ENCODE data around the gene DOCK2. TPM values are rescaled to one million over a fixed set of nuclear protein-coding genes. Genes with fewer than 3 reads are reported as not detected.

DOCK2 gene
- total RNA-seq, 2 donors from 2014 or later: 32.1 to 40.3 TPM

- no peaks in the 10 kb centered on the region for H3K27me3 ChIP-seq (replicated peaks; ENCODE audit: insufficient read depth)
- H3K4me3 ChIP-seq: no peak overlapping the region
- no peaks in the 10 kb centered on the region for H3K9me3 ChIP-seq
- no peak for TF ChIP-seq CTCF (IDR thresholded peaks at IDR 0.05)
- no peak for DNase-seq (ENCODE audit: low spot score)
- H3K36me3 ChIP-seq: no peaks in the 10 kb centered on the region
- no peak overlapping the region for H3K27ac ChIP-seq
- H3K4me1 ChIP-seq (ENCODE audit: control insufficient read depth in 1 of 2, low read depth in 2 of 2): no peaks in the 10 kb centered on the region
- ATAC-seq (ENCODE audit: insufficient number of reproducible peaks, low FRiP score, low read depth): no peak
Observed at GRCh38 chr5:170109059-170110031, 472.3 kb downstream of the DOCK2 start.

DNA sequence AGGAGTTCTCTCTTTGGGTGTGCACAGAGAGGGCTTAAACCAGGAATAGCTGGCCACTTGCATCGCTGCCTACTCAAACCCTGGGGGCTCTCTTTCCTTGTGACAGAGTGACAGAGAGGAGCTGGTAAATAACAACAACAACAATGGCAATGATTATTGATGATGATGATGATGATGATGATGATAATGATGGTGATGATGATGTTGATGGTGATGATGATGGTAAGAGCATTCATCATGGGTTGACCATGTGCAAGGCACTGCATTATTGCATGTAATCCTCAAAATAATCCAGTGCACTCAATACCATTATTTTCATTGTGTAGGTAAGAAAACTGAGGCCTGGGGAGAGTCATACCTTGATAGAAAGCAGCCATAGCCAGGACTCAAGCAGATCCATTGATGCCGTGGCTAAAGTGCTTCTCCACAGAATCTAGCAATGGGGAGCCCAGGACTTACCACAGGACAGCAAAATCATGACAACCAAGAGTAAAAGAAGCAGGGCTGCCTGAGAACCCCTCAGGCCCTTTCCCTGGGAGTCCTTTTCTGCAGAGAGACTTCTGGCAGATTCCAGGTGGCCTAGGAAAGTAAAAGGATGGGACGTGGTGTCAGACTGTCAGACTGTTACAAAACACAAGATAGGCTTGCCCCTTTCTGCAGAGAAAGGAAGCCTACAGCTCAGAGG, 473.5 kb downstream of the DOCK2 start:
- Histone ChIP-seq H3K4me3 (no peak overlapping the region), H3K27ac (no peak overlapping the region), H3K36me3 (no peaks in the 10 kb centered on the region), H3K27me3 (replicated peaks; ENCODE audit: insufficient read depth) (no peaks in the 10 kb centered on the region), H3K4me1 (ENCODE audit: control insufficient read depth in 1 of 2, low read depth in 2 of 2) (no peaks in the 10 kb centered on the region), H3K9me3 (no peaks in the 10 kb centered on the region)
- DNase-seq (ENCODE audit: low spot score): no peak
- no peak for ATAC-seq (ENCODE audit: insufficient number of reproducible peaks, low FRiP score, low read depth)
- TF ChIP-seq CTCF (IDR thresholded peaks at IDR 0.05): no peak

DNA sequence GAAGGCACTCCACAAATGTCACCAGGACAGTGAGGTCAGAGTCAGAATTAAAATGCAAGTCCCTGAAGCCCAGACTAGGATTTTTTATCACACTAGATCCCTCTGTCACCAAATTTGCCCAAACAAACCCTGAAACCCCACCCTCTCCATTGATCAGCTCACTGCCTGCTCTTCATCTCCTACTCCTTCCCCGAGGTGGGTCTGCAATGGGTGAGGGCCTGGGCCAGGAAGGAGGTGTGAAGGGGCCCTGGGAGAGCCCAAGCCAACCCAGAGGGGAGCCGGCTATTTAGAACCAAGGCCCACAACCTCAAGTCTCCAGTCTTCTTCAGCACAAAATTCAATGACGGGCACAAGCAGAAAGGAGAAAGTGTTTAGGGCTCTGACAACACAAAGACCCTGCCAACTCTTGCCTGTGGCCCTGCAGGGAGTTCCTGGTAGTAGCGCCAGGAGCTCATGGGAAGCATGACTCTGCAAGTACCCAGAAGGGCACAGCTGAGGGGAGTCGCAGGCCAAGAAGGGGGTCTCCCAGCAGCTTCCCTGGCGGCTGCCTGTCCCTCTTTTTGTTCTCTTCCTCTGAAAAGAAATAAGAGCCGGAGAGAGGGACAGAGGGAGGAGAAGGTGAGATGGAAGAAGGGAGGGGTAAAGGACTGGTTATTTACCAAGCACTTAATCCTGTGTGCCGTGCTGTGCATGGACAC, 474.2 kb downstream of the DOCK2 start:
- Histone ChIP-seq H3K36me3 (no peaks in the 10 kb centered on the region), H3K27ac (no peak overlapping the region), H3K27me3 (replicated peaks; ENCODE audit: insufficient read depth) (no peaks in the 10 kb centered on the region), H3K9me3 (no peaks in the 10 kb centered on the region), H3K4me1 (ENCODE audit: control insufficient read depth in 1 of 2, low read depth in 2 of 2) (no peaks in the 10 kb centered on the region), H3K4me3 (no peak overlapping the region)
- no peak for TF ChIP-seq CTCF (IDR thresholded peaks at IDR 0.05)
- DNase-seq (ENCODE audit: low spot score) (no peak), ATAC-seq (ENCODE audit: insufficient number of reproducible peaks, low FRiP score, low read depth) (no peak)

DNA sequence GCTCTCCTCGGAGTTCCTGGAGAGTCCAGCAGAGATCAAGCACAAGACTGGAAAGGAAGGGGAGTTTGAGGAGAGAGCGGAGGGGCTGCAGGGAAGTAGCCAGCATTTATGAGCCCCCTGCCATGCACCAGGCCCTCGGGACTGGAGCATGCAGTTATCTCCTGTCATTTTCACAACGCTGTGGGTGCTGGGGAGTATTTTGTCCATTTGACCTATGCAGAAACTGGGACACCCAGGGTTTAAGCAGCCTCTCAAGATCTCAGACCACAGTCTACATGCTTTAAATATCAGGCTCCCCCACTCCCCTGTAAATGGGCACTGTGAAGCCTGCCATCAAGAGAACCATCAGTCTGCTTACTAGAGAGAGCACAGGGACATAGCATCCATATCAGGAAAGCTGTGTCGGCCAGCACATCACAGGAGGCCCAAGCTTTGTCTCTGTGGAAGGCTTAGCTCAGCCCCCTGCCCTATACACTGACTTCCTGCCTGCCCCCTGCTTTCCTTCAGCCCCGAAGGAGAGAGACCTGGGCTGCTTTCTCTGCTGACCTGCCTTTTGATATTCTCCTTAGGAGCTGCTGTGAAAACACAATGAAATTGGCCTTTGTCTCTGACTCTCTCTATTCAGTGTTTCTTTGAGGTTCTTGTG, 475.9 kb downstream of the DOCK2 start:
- TF ChIP-seq CTCF (IDR thresholded peaks at IDR 0.05): no peak
- Histone ChIP-seq H3K4me3 (no peak overlapping the region), H3K4me1 (ENCODE audit: control insufficient read depth in 1 of 2, low read depth in 2 of 2) (no peaks in the 10 kb centered on the region), H3K27me3 (replicated peaks; ENCODE audit: insufficient read depth) (no peaks in the 10 kb centered on the region), H3K27ac (no peak overlapping the region), H3K9me3 (no peaks in the 10 kb centered on the region), H3K36me3 (no peaks in the 10 kb centered on the region)
- no peak for DNase-seq (ENCODE audit: low spot score)
- ATAC-seq (ENCODE audit: insufficient number of reproducible peaks, low FRiP score, low read depth): no peak
